Endothelial cell of umbilical vein (primary cell): Measurements from ENCODE around the gene MALT1. TPM values are rescaled to one million over a fixed set of nuclear protein-coding genes. Genes with fewer than 3 reads are reported as not detected.

Experiments used
- BruUV-seq: library from RNA; stranded (reverse); fragments of 400-500 nt; replicated peaks from 2 replicates; lab custom pipeline; 2021; lab: Mats Ljungman, UMichigan
- CTCF ChIA-PET: fragments of 300-600, 350-600 bp; sonication (Branson Sonifier 250); formaldehyde crosslinking; loops from one replicate; lab custom pipeline; 2021; ENCODE audit warnings: antibody characterized with exemption, inconsistent platforms; lab: Charles Lee
- POLR2A ChIA-PET: fragments of 300-600, 350-600 bp; sonication (Branson Sonifier 250); formaldehyde crosslinking; loops from one replicate; lab custom pipeline; 2021; ENCODE audit warnings: antibody characterized with exemption, inconsistent platforms; lab: Charles Lee
- DNase-seq: peaks from one replicate; pipeline ENCODE4 v3.0.0-alpha.2; 2011; ENCODE audit warnings: low read depth, low spot score
- FAIRE-seq: peaks from 2 replicates; lab custom pipeline; 2011; peaks lifted over from hg19 to GRCh38; lab: Jason Lieb, UNC
- H2AFZ ChIP-seq: 2 replicates; pipeline ENCODE4 v1.6.0; 2012; ENCODE audit warnings: low read depth, low read length, control low read depth, inconsistent platforms
- H3K27ac ChIP-seq: 2 replicates; pipeline ENCODE4 v1.5.1; 2011; ENCODE audit warnings: low read depth, mild to moderate bottlenecking, control low read depth, low read length, moderate library complexity; ENCODE audit not compliant: insufficient read depth
- H3K27me3 ChIP-seq, 2 experiments: 2 replicates each; pipeline versions ENCODE4 v1.6.0 to v1.6.1; 2011; ENCODE audit warnings: low read length in 2 of 2, mixed read lengths in 1 of 2; ENCODE audit not compliant: control insufficient read depth in 2 of 2, insufficient read depth in 2 of 2
- H3K36me3 ChIP-seq, 2 experiments: 2 replicates in 1 of 2; 3 replicates in 1 of 2; pipeline ENCODE4 v1.5.1; 2011; ENCODE audit warnings: low read length in 2 of 2, mild to moderate bottlenecking in 1 of 2, moderate library complexity in 1 of 2; ENCODE audit not compliant: control insufficient read depth in 2 of 2, insufficient read depth in 2 of 2; ENCODE audit errors: extremely low read depth in 1 of 2
- H3K4me1 ChIP-seq: 3 replicates; pipeline ENCODE4 v1.5.1; 2011; ENCODE audit warnings: mild to moderate bottlenecking, low read length; ENCODE audit not compliant: control insufficient read depth, insufficient read depth; ENCODE audit errors: extremely low read depth
- H3K4me2 ChIP-seq: 2 replicates; pipeline ENCODE4 v1.6.1; 2011; ENCODE audit warnings: low read length, control low read depth, mixed read lengths; ENCODE audit not compliant: insufficient read depth
- H3K4me3 ChIP-seq, 3 experiments: fragments of 200-600 bp in 1 of 3; sonication (generic), shearing (Covaris generic) in 1 of 3; replicated peaks in 1 of 3; 2 replicates each; pipeline ENCODE4 v1.5.1; 2011 to 2016; ENCODE audit warnings: control low read depth in 3 of 3, low read length in 3 of 3, mild to moderate bottlenecking in 2 of 3, inconsistent platforms in 1 of 3, low read depth in 1 of 3, moderate library complexity in 1 of 3; ENCODE audit not compliant: insufficient read depth in 1 of 3
- H3K79me2 ChIP-seq: 2 replicates; pipeline ENCODE4 v1.6.0; 2012; ENCODE audit warnings: low read length, inconsistent platforms; ENCODE audit not compliant: control insufficient read depth, insufficient read depth
- H3K9ac ChIP-seq: replicated peaks from 2 replicates; pipeline ENCODE3; 2011; ENCODE audit warnings: low read length, control low read depth; ENCODE audit not compliant: insufficient read depth; ENCODE audit errors: extremely low read depth
- H3K9me1 ChIP-seq: replicated peaks from 3 replicates; pipeline ENCODE4 v1.6.0; 2011; ENCODE audit warnings: mild to moderate bottlenecking, low read length; ENCODE audit not compliant: control insufficient read depth, insufficient read depth; ENCODE audit errors: extremely low read depth
- H3K9me3 ChIP-seq: replicated peaks from 2 replicates; pipeline ENCODE4 v1.5.1; 2012; ENCODE audit warnings: low read length, inconsistent platforms; ENCODE audit not compliant: control insufficient read depth, insufficient read depth
- H4K20me1 ChIP-seq: replicated peaks from 2 replicates; pipeline ENCODE3; 2011; ENCODE audit warnings: mild to moderate bottlenecking, low read length; ENCODE audit not compliant: control insufficient read depth, insufficient read depth; ENCODE audit errors: extremely low read depth
- CTCF ChIP-seq, 2 donors: IDR thresholded peaks; 1 replicate in 1 of 2; 2 replicates in 1 of 2; pipeline ENCODE4 v1.5.1; 2011; ENCODE audit warnings: low read length in 2 of 2, mild to moderate bottlenecking in 2 of 2, moderate library complexity in 2 of 2, control low read depth in 1 of 2, inconsistent platforms in 1 of 2, low read depth in 1 of 2; ENCODE audit not compliant: insufficient read depth in 1 of 2; ENCODE audit errors: extremely low read depth in 1 of 2
- EZH2 ChIP-seq: IDR thresholded peaks from 2 replicates; pipeline ENCODE4 v1.6.1; 2012; ENCODE audit warnings: borderline replicate concordance, low read depth, mild to moderate bottlenecking, moderate library complexity, low read length, inconsistent platforms; ENCODE audit not compliant: severe bottlenecking
- FOS ChIP-seq: IDR thresholded peaks from 2 replicates; pipeline ENCODE4 v1.6.1; 2011; ENCODE audit warnings: mild to moderate bottlenecking, low read length, moderate library complexity, borderline replicate concordance; ENCODE audit not compliant: insufficient read depth
- GATA2 ChIP-seq: IDR thresholded peaks from 2 replicates; pipeline ENCODE4 v1.7.0; 2011; ENCODE audit warnings: low read depth, mild to moderate bottlenecking, moderate library complexity, mixed read lengths, low read length; ENCODE audit not compliant: insufficient read length, insufficient read depth
- MAX ChIP-seq: IDR thresholded peaks from 2 replicates; pipeline ENCODE4 v1.6.1; 2011; ENCODE audit not compliant: insufficient read depth, insufficient read length
- POLR2AphosphoS5 ChIP-seq: IDR thresholded peaks from 2 replicates; pipeline ENCODE4 v1.6.1; 2012; ENCODE audit warnings: low read depth, mild to moderate bottlenecking, control low read depth, low read length, moderate library complexity; ENCODE audit not compliant: insufficient read depth
- dilution Hi-C: fragments of 300-500 bp; cut with MboI; formaldehyde crosslinking; loops from one replicate; pipeline ENCODE4 v1.15.0; 2019; ENCODE audit warnings: low sequenced_read_pairs; ENCODE audit not compliant: extremely low pct_ligation_motif_present
- intact Hi-C: fragments of 100-400 bp; cut with micrococcal nuclease; formaldehyde crosslinking; loops from one replicate; pipeline ENCODE4 v1.10.0; 2022
- polyA plus RNA-seq, 4 experiments: library from polyadenylated mRNA; depleted of rRNA in 3 of 4; stranded (reverse) in 3 of 4; unstranded in 1 of 4; fragments of >200 nt; gene quantifications; 2 replicates each; pipeline versions ENCODE4 v1.2.1 to v1.2.3, GENCODE V29; 2011 to 2012; ENCODE audit warnings: missing spikeins in 1 of 4
- total RNA-seq: library from RNA; stranded (reverse); gene quantifications from 2 replicates; pipeline ENCODE4 v1.2.3, GENCODE V29; 2021

The MALT1 gene
- total and polyA plus RNA-seq, 2 donors (not counting 3 experiments of a cell fraction or from before 2014, with no cell fraction given): 2.8 to 5.1 TPM

- Histone ChIP-seq H3K9ac (no peak overlapping the region), H3K27ac (no peak overlapping the region), H4K20me1 (no peaks in the 10 kb centered on the region), H3K4me3 (no peak overlapping the region), H3K9me1 (no peaks in the 10 kb centered on the region), H3K36me3 (no peaks in the 10 kb centered on the region), H3K4me2 (no peak overlapping the region), H3K9me3 (no peaks in the 10 kb centered on the region), H3K79me2 (no peaks in the 10 kb centered on the region), H2AFZ (no peak overlapping the region), H3K4me1 (no peaks in the 10 kb centered on the region), H3K27me3 (peaks cover 2 to 6% of the 10 kb centered on the region in 2 experiments)
- dilution Hi-C loops (no loop called here), intact Hi-C loops (no loop called here)
- DNase-seq: no peak
- CTCF ChIA-PET: interaction anchor here (0.6 kb wide), 1 partner anchor 160 kb away, joined by 3 read pairs; no protein-coding TSS in a partner anchor
- TF ChIP-seq EZH2: no peak
- TF ChIP-seq CTCF (IDR thresholded peaks at IDR 0.05; ENCODE audit: extremely low read depth in 1 of 2, insufficient read depth in 1 of 2, low read depth in 1 of 2, low read length in 2 of 2): no peak
- no peak for TF ChIP-seq FOS
- no peak for TF ChIP-seq GATA2
- no peak for TF ChIP-seq MAX
- no peak for TF ChIP-seq POLR2AphosphoS5
- POLR2A ChIA-PET: no interaction called here
- BruUV-seq: no TSS peak
- no peak for FAIRE-seq
Measured at GRCh38 chr18:58654896-58655614, 16.2 kb upstream of the MALT1 start.
